ENCODE measurements around the gene VIPR2.

Gene VIPR2

DNA sequence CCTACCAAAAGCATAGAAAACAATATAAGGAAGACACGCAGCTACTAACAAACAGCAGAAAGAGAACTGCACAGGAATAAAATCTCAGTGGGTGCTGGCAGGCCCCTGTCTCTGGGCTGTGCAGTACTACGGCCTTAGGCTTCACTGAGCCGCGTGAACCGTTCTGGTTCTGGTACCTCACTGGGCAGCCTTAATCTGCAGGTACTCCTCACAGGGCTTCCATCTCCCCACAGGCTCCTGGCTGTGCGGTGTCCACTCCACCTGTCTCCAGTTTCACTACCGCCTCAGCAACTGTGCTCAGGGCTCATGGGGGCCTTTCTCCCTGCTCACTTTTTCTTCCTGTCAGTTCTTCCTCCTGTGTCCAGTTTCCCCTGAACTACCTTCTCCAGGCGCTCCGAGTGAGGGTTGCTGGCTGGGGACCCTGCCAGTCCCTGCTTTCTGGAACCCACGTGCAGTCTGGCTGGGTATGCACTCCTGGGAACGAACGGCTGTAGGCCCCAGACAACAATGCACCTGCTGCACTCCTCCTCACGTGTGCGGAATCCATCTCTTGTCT lies 75.7 kb downstream of the VIPR2 start:
- Histone ChIP-seq H3K27me3 (ENCODE audit: insufficient read depth, low read length) (no peaks in the 10 kb centered on the region), H3K79me1 (ENCODE audit: low read length) (no peaks in the 10 kb centered on the region), H2BK5ac (ENCODE audit: low read depth, low read length, poor library complexity) (no peak overlapping the region), H3K36me3 (ENCODE audit: control insufficient read depth in 1 of 2, insufficient read depth in 2 of 2, low read length in 2 of 2) (no peaks in the 10 kb centered on the region), H4K12ac (ENCODE audit: low read depth, low read length) (no peak overlapping the region), H2AFZ (ENCODE audit: insufficient read depth, low read length, poor library complexity) (no peak overlapping the region), H3K9me3 (ENCODE audit: insufficient read depth, low read depth, low read length) (peaks cover 9% of the 10 kb centered on the region), H2AK5ac (ENCODE audit: low read length) (no peak overlapping the region), H2BK120ac (ENCODE audit: insufficient read depth, low read length, poor library complexity) (no peak overlapping the region), H3K4me3 (ENCODE audit: low read depth, low read length) (no peak overlapping the region), H3K23ac (ENCODE audit: low read length) (no peak overlapping the region), H3K9ac (ENCODE audit: low read length) (no peak overlapping the region), H3K79me2 (ENCODE audit: control insufficient read depth, insufficient read depth, low read length, poor library complexity) (no peaks in the 10 kb centered on the region), H4K91ac (ENCODE audit: low read depth, low read length) (no peak overlapping the region), H3K4ac (ENCODE audit: low read depth, low read length) (no peak overlapping the region), H3K18ac (ENCODE audit: low read length) (no peak overlapping the region), H3K4me2 (ENCODE audit: low read length) (no peak overlapping the region), H3K27ac (ENCODE audit: low read depth, low read length) (no peak overlapping the region), H3K14ac (ENCODE audit: low read length) (no peak overlapping the region), H2BK12ac (ENCODE audit: low read length) (no peak overlapping the region), H3K4me1 (ENCODE audit: control insufficient read depth in 1 of 2, insufficient read depth in 2 of 2, low read length in 2 of 2) (no peaks in the 10 kb centered on the region), H4K8ac (ENCODE audit: low read depth, low read length) (no peak overlapping the region)
- DNase-seq, result no peak
- no CpG with 5 or more reads among the region's 14 CpGs for WGBS (ENCODE audit: extremely low coverage, insufficient coverage, insufficient read length)

- H3K4me2 ChIP-seq (ENCODE audit: low read length), result no peak overlapping the region
Observed at GRCh38 chr7:159068488-159068811, 76.2 kb downstream of the VIPR2 start.

GRCh38 chr7:159067576-159068487 lies 76.8 kb downstream of the VIPR2 start:
- Histone ChIP-seq H2BK5ac (ENCODE audit: low read depth, low read length, poor library complexity) (no peak overlapping the region), H3K14ac (ENCODE audit: low read length) (no peak overlapping the region), H3K9me3 (ENCODE audit: insufficient read depth, low read depth, low read length) (peaks cover 9% of the 10 kb centered on the region), H3K4me3 (ENCODE audit: low read depth, low read length) (no peak overlapping the region), H3K4me1 (ENCODE audit: control insufficient read depth in 1 of 2, insufficient read depth in 2 of 2, low read length in 2 of 2) (no peaks in the 10 kb centered on the region), H3K79me1 (ENCODE audit: low read length) (no peaks in the 10 kb centered on the region), H3K36me3 (ENCODE audit: control insufficient read depth in 1 of 2, insufficient read depth in 2 of 2, low read length in 2 of 2) (no peaks in the 10 kb centered on the region), H3K27ac (ENCODE audit: low read depth, low read length) (no peak overlapping the region), H2AFZ (ENCODE audit: insufficient read depth, low read length, poor library complexity) (no peak overlapping the region), H3K23ac (ENCODE audit: low read length) (no peak overlapping the region), H2BK120ac (ENCODE audit: insufficient read depth, low read length, poor library complexity) (no peak overlapping the region), H3K4ac (ENCODE audit: low read depth, low read length) (no peak overlapping the region), H2AK5ac (ENCODE audit: low read length) (no peak overlapping the region), H3K18ac (ENCODE audit: low read length) (no peak overlapping the region), H3K79me2 (ENCODE audit: control insufficient read depth, insufficient read depth, low read length, poor library complexity) (no peaks in the 10 kb centered on the region), H3K4me2 (ENCODE audit: low read length) (no peak overlapping the region), H3K9ac (ENCODE audit: low read length) (no peak overlapping the region), H3K27me3 (ENCODE audit: insufficient read depth, low read length) (no peaks in the 10 kb centered on the region), H4K91ac (ENCODE audit: low read depth, low read length) (no peak overlapping the region), H4K8ac (ENCODE audit: low read depth, low read length) (no peak overlapping the region), H2BK12ac (ENCODE audit: low read length) (no peak overlapping the region), H4K12ac (ENCODE audit: low read depth, low read length) (no peak overlapping the region)
- no peak for DNase-seq
- WGBS (ENCODE audit: extremely low coverage, insufficient coverage, insufficient read length), result no CpG with 5 or more reads among the region's 13 CpGs

More at GRCh38 chr7:159068488-159068811, 76.2 kb downstream of the VIPR2 start:
- Histone ChIP-seq H3K9me3 (ENCODE audit: insufficient read depth, low read depth, low read length) (peaks cover 9% of the 10 kb centered on the region), H4K91ac (ENCODE audit: low read depth, low read length) (no peak overlapping the region), H3K9ac (ENCODE audit: low read length) (no peak overlapping the region), H3K36me3 (ENCODE audit: control insufficient read depth in 1 of 2, insufficient read depth in 2 of 2, low read length in 2 of 2) (no peaks in the 10 kb centered on the region), H2BK120ac (ENCODE audit: insufficient read depth, low read length, poor library complexity) (no peak overlapping the region), H3K27ac (ENCODE audit: low read depth, low read length) (no peak overlapping the region), H3K18ac (ENCODE audit: low read length) (no peak overlapping the region), H3K79me2 (ENCODE audit: control insufficient read depth, insufficient read depth, low read length, poor library complexity) (no peaks in the 10 kb centered on the region), H2BK12ac (ENCODE audit: low read length) (no peak overlapping the region), H2BK5ac (ENCODE audit: low read depth, low read length, poor library complexity) (no peak overlapping the region), H3K14ac (ENCODE audit: low read length) (no peak overlapping the region), H4K8ac (ENCODE audit: low read depth, low read length) (no peak overlapping the region), H3K27me3 (ENCODE audit: insufficient read depth, low read length) (no peaks in the 10 kb centered on the region), H3K4me3 (ENCODE audit: low read depth, low read length) (no peak overlapping the region), H4K12ac (ENCODE audit: low read depth, low read length) (no peak overlapping the region), H3K4me1 (ENCODE audit: control insufficient read depth in 1 of 2, insufficient read depth in 2 of 2, low read length in 2 of 2) (no peaks in the 10 kb centered on the region), H2AK5ac (ENCODE audit: low read length) (no peak overlapping the region), H3K23ac (ENCODE audit: low read length) (no peak overlapping the region), H3K79me1 (ENCODE audit: low read length) (no peaks in the 10 kb centered on the region), H2AFZ (ENCODE audit: insufficient read depth, low read length, poor library complexity) (no peak overlapping the region), H3K4ac (ENCODE audit: low read depth, low read length) (no peak overlapping the region)
- DNase-seq, result no peak
- no CpG with 5 or more reads among the region's 12 CpGs for WGBS (ENCODE audit: extremely low coverage, insufficient coverage, insufficient read length)

DNA sequence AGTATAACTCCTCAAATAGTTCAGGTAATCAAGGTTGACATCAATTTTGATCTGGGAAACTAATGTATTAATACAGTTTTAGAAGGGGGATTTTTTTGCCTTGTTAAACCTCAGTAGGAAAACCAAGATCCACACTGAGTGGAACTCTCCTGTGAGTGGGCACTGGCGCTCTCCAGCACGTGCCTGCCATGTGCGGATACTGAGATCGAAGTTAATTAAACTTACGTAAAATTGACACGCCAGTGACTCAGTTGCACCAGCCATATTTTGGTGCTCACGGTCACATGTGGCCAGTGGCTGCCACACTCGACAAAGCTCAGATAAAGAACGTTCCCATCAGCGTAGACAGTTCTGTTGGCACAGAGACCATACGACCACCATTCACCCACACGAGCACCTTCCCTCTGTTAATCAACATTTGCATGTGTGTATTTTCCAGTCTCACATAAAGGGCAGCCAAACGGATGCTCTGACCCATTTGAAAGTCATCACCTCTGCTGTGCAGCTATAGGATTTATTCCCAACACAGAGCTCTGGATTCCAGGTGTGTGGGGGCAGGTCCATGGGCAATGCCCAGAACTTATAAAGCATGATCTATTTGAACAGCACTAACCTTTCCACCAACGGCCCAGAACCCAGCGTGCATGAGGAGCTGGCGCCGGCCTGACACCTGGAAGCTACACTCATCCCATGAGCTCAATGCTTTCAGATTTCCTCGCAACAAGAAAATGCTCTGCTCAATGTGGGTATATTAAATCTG lies 77.7 kb downstream of the VIPR2 start:
- Histone ChIP-seq H3K4me1 (ENCODE audit: control insufficient read depth in 1 of 2, insufficient read depth in 2 of 2, low read length in 2 of 2) (peaks cover under 1 to 2% of the 10 kb centered on the region in 2 experiments), H3K79me2 (ENCODE audit: control insufficient read depth, insufficient read depth, low read length, poor library complexity) (no peaks in the 10 kb centered on the region), H3K9ac (ENCODE audit: low read length) (no peak overlapping the region), H3K18ac (ENCODE audit: low read length) (no peak overlapping the region), H4K12ac (ENCODE audit: low read depth, low read length) (no peak overlapping the region), H3K4me3 (ENCODE audit: low read depth, low read length) (no peak overlapping the region), H2BK5ac (ENCODE audit: low read depth, low read length, poor library complexity) (no peak overlapping the region), H3K36me3 (ENCODE audit: control insufficient read depth in 1 of 2, insufficient read depth in 2 of 2, low read length in 2 of 2) (no peaks in the 10 kb centered on the region), H2BK12ac (ENCODE audit: low read length) (no peak overlapping the region), H2AFZ (ENCODE audit: insufficient read depth, low read length, poor library complexity) (no peak overlapping the region), H4K91ac (ENCODE audit: low read depth, low read length) (no peak overlapping the region), H3K4me2 (ENCODE audit: low read length) (no peak overlapping the region), H3K27me3 (ENCODE audit: insufficient read depth, low read length) (no peaks in the 10 kb centered on the region), H3K27ac (ENCODE audit: low read depth, low read length) (no peak overlapping the region), H2BK120ac (ENCODE audit: insufficient read depth, low read length, poor library complexity) (no peak overlapping the region), H3K4ac (ENCODE audit: low read depth, low read length) (no peak overlapping the region), H2AK5ac (ENCODE audit: low read length) (no peak overlapping the region), H3K9me3 (ENCODE audit: insufficient read depth, low read depth, low read length) (peaks cover 11% of the 10 kb centered on the region), H3K79me1 (ENCODE audit: low read length) (no peaks in the 10 kb centered on the region), H3K23ac (ENCODE audit: low read length) (no peak overlapping the region), H3K14ac (ENCODE audit: low read length) (no peak overlapping the region), H4K8ac (ENCODE audit: low read depth, low read length) (no peak overlapping the region)
- DNase-seq, result no peak
- WGBS (ENCODE audit: extremely low coverage, insufficient coverage, insufficient read length), result no CpG with 5 or more reads among the region's 18 CpGs

Data from trophoblast cell (in vitro differentiated cells and primary cell).